ENCODE data around the gene FKRP.

Gene FKRP

GRCh38 chr19:46722421-46723022, 23.3 kb upstream of the FKRP start:
- H3K27ac ChIP-seq, result no peak overlapping the region
- peaks cover 3% of the 10 kb centered on the region for H3K4me1 ChIP-seq
- TF ChIP-seq CTCF (IDR thresholded peaks at IDR 0.05), result no peak
- H3K4me3 ChIP-seq (ENCODE audit: low read depth, low read length), result no peak overlapping the region
- H3K79me2 ChIP-seq, result no peaks in the 10 kb centered on the region
- no peak overlapping the region for H2AFZ ChIP-seq
- no peak overlapping the region for H3K9ac ChIP-seq
- H3K36me3 ChIP-seq (ENCODE audit: control insufficient read depth, insufficient read depth, low read length), result no peaks in the 10 kb centered on the region
- H3K9me3 ChIP-seq (ENCODE audit: control insufficient read depth, low read length), result no peaks in the 10 kb centered on the region
- H3K27me3 ChIP-seq (ENCODE audit: control insufficient read depth, insufficient read depth, low read length), result no peaks in the 10 kb centered on the region
- H3K4me2 ChIP-seq (ENCODE audit: low read length), result no peak overlapping the region

GRCh38 chr19:46723023-46723461, 22.8 kb upstream of the FKRP start:
- H3K27me3 ChIP-seq (ENCODE audit: control insufficient read depth, insufficient read depth, low read length), result no peaks in the 10 kb centered on the region
- no peak overlapping the region for H3K4me3 ChIP-seq (ENCODE audit: low read depth, low read length)
- TF ChIP-seq CTCF (IDR thresholded peaks at IDR 0.05), result no peak
- no peaks in the 10 kb centered on the region for H3K36me3 ChIP-seq (ENCODE audit: control insufficient read depth, insufficient read depth, low read length)
- no peaks in the 10 kb centered on the region for H3K9me3 ChIP-seq (ENCODE audit: control insufficient read depth, low read length)
- no peaks in the 10 kb centered on the region for H3K4me1 ChIP-seq
- H3K4me2 ChIP-seq (ENCODE audit: low read length), result no peak overlapping the region
- H2AFZ ChIP-seq, result no peak overlapping the region
- no peaks in the 10 kb centered on the region for H3K79me2 ChIP-seq
- H3K9ac ChIP-seq, result no peak overlapping the region
- no peak overlapping the region for H3K27ac ChIP-seq

- no peak overlapping the region for H3K27ac ChIP-seq
- H2AFZ ChIP-seq, result no peak overlapping the region
- H3K4me3 ChIP-seq (ENCODE audit: low read depth, low read length), result no peak overlapping the region
- H3K4me2 ChIP-seq (ENCODE audit: low read length), result no peak overlapping the region
- no peaks in the 10 kb centered on the region for H3K4me1 ChIP-seq
- H3K9me3 ChIP-seq (ENCODE audit: control insufficient read depth, low read length), result no peaks in the 10 kb centered on the region
- no peaks in the 10 kb centered on the region for H3K79me2 ChIP-seq
- no peak overlapping the region for H3K9ac ChIP-seq
- no peaks in the 10 kb centered on the region for H3K27me3 ChIP-seq (ENCODE audit: control insufficient read depth, insufficient read depth, low read length)
- H3K36me3 ChIP-seq (ENCODE audit: control insufficient read depth, insufficient read depth, low read length), result no peaks in the 10 kb centered on the region
- no peak for TF ChIP-seq CTCF (IDR thresholded peaks at IDR 0.05)
Measured at GRCh38 chr19:46723471-46723870, 22.4 kb upstream of the FKRP start.

- Histone ChIP-seq H3K79me2 (peaks cover 2% of the 10 kb centered on the region), H3K4me2 (ENCODE audit: low read length) (no peak overlapping the region), H2AFZ (no peak overlapping the region), H3K9ac (no peak overlapping the region), H3K4me1 (no peaks in the 10 kb centered on the region), H3K4me3 (ENCODE audit: low read depth, low read length) (no peak overlapping the region), H3K36me3 (ENCODE audit: control insufficient read depth, insufficient read depth, low read length) (no peaks in the 10 kb centered on the region), H3K9me3 (ENCODE audit: control insufficient read depth, low read length) (no peaks in the 10 kb centered on the region), H3K27ac (no peak overlapping the region), H3K27me3 (ENCODE audit: control insufficient read depth, insufficient read depth, low read length) (no peaks in the 10 kb centered on the region)
- no peak for TF ChIP-seq CTCF (IDR thresholded peaks at IDR 0.05)
Measured at GRCh38 chr19:46724468-46724867, 21.4 kb upstream of the FKRP start.
